ENCODE data around the gene NIPBL.
A peak's percentile ranks its signal among the peaks of the same experiment; 100 is the strongest.

Gene NIPBL

DNA sequence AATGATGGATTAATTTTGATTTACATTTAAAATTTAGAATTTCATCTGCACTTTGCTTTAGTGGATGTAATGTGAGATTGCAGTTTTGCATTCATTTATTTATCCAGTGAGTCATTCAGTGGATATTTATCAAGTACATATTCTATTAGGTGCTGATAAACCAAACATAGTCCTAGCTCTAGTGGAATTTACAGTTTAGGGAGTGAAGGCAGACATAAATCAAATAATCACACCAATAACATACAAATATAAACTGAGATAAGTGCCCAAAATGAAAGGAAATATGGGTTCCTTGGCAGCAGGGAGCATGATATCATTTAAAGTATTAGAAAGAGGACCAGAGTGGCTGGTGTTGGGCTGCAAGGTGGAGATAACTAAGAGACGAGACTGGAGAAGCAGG lies 14.7 kb upstream of the NIPBL start:
- Histone ChIP-seq H3K27me3 (ENCODE audit: control insufficient read depth, insufficient read depth, low read length) (no peaks in the 10 kb centered on the region), H3K9ac (ENCODE audit: low read length) (no peak overlapping the region), H3K4me1 (ENCODE audit: control insufficient read depth, insufficient read depth, low read length) (no peaks in the 10 kb centered on the region), H3K27ac (ENCODE audit: low read depth, low read length) (no peak overlapping the region), H3K36me3 (ENCODE audit: control insufficient read depth, insufficient read depth, low read length) (no peaks in the 10 kb centered on the region), H3K4me3 (ENCODE audit: low read length) (no peak overlapping the region)

DNA sequence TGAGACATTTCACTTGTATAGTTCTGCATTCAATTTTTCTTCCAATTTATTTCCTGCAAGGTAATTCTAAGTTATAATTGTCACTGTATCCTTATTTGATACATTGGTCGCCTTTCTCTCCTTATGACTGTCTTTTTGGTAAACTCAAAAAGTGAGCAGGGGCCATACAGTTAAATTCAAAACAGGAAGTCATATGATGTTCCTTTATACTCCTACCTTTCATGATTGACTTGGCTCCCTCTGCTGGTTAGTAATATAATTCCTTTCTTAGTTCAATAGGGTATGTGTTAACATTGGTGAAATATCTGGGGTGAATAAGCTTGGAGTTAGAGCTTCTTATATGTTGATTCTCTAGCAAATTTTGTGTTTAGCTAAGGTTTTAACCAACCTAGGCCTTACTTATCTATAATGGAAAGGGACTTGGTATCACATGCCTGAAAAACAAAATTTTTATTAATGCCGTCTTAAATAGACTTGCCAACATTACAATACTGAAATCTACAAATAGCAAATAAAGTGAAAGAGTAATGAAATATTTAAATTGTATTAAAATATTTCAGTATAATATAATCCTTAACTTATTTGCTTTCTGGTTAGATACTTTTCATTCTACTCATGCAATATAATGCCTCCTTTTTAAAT lies 6.0 kb upstream of the NIPBL start:
- Histone ChIP-seq H3K4me3 (ENCODE audit: low read length) (no peak overlapping the region), H3K27ac (ENCODE audit: low read depth, low read length) (no peak overlapping the region), H3K36me3 (ENCODE audit: control insufficient read depth, insufficient read depth, low read length) (no peaks in the 10 kb centered on the region), H3K4me1 (ENCODE audit: control insufficient read depth, insufficient read depth, low read length) (peaks cover 5% of the 10 kb centered on the region), H3K27me3 (ENCODE audit: control insufficient read depth, insufficient read depth, low read length) (no peaks in the 10 kb centered on the region), H3K9ac (ENCODE audit: low read length) (no peak overlapping the region)

DNA sequence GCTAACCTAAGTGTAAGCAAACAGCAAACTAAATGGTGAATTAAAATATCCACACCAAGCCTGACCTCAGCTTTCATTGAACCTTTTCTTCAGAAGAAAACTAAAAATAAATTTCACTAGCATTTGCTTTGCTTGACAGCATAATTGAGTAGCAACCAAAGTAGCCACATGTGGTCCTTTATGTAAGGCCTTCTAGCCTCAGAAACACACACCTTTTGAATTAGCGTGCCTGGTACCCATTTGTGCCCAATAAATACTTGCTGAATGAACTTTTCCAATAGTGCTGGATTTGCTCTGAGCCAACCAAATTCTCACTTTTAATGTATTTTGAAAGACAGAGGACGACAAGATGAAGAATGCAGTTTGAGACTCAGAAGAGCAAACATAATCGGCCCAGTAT lies 2.1 kb upstream of the NIPBL start:
- Histone ChIP-seq H3K36me3 (ENCODE audit: control insufficient read depth, insufficient read depth, low read length) (no peaks in the 10 kb centered on the region), H3K27me3 (ENCODE audit: control insufficient read depth, insufficient read depth, low read length) (no peaks in the 10 kb centered on the region), H3K4me1 (ENCODE audit: control insufficient read depth, insufficient read depth, low read length) (peaks cover 9% of the 10 kb centered on the region), H3K27ac (ENCODE audit: low read depth, low read length) (no peak overlapping the region), H3K4me3 (ENCODE audit: low read length) (peak overlapping the region; percentile 83), H3K9ac (ENCODE audit: low read length) (no peak overlapping the region)

DNA sequence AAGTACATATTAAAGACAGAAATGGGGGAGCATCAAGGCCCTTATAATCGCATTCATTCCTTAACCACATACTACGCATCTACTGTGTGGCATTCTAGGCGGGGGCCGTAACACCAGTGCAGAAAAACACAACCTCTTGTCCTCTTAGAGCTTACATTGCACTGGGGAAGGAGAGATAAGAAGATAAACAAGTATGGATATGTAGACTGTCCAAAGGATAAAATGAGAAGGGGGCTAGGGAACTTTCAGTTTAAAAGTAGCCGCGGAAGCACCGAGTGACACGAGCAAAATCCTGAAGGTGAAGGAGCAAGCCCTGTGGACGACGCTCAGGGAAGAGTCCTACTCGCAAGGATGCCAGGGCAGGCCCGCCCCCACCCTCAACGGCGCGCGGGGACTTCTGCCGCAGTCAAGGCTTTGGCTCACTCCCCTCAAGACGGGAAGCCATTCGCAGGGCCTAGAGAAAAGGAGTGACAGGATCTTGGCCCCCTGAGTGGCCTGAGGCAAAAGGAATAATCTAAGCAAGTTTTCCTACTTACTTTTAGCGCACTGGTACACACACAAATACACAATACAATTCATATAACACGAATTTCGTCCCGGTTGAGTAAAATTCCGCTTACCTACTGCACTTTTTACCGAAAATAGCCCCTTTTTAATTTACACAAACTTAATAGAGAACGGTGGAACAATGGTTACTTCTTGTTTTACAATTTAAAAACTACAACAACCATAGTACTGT lies 1.3 kb upstream of the NIPBL start:
- Histone ChIP-seq H3K4me3 (ENCODE audit: low read length) (peak overlapping the region; percentile 83), H3K4me1 (ENCODE audit: control insufficient read depth, insufficient read depth, low read length) (peaks cover 13% of the 10 kb centered on the region), H3K36me3 (ENCODE audit: control insufficient read depth, insufficient read depth, low read length) (no peaks in the 10 kb centered on the region), H3K27me3 (ENCODE audit: control insufficient read depth, insufficient read depth, low read length) (no peaks in the 10 kb centered on the region), H3K9ac (ENCODE audit: low read length) (peak overlapping the region; percentile 70), H3K27ac (ENCODE audit: low read depth, low read length) (peak overlapping the region; percentile 24)

DNA sequence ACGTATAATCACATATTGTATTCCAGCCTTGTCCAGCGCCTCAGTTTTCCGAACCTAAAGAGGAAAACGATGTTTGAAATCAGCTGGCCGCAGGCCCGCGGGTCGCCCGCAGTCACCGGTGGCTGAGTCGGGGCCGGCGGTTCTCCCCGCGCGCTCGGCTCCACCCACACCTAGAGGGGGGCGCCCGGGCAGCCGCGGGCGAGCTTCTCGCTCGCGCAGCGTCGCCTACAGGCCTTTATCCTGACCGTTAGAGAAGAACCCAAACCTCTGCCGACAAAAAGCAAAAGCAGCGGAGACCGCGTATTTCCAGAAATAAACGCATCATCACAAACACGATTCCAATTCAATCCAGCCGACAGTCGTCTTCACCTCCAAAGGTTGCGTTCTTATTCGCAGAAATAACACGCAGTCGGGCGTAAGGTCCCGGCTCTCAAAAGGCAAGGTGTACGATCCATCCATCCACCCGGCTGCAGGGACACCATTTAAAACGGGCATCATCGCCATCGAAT lies 725 bp upstream of the NIPBL start:
- Histone ChIP-seq H3K9ac (ENCODE audit: low read length) (peak overlapping the region; percentile 81), H3K36me3 (ENCODE audit: control insufficient read depth, insufficient read depth, low read length) (no peaks in the 10 kb centered on the region), H3K4me3 (ENCODE audit: low read length) (peak overlapping the region; percentile 83), H3K4me1 (ENCODE audit: control insufficient read depth, insufficient read depth, low read length) (peaks cover 19% of the 10 kb centered on the region), H3K27ac (ENCODE audit: low read depth, low read length) (peak overlapping the region; percentile 89), H3K27me3 (ENCODE audit: control insufficient read depth, insufficient read depth, low read length) (no peaks in the 10 kb centered on the region)

DNA sequence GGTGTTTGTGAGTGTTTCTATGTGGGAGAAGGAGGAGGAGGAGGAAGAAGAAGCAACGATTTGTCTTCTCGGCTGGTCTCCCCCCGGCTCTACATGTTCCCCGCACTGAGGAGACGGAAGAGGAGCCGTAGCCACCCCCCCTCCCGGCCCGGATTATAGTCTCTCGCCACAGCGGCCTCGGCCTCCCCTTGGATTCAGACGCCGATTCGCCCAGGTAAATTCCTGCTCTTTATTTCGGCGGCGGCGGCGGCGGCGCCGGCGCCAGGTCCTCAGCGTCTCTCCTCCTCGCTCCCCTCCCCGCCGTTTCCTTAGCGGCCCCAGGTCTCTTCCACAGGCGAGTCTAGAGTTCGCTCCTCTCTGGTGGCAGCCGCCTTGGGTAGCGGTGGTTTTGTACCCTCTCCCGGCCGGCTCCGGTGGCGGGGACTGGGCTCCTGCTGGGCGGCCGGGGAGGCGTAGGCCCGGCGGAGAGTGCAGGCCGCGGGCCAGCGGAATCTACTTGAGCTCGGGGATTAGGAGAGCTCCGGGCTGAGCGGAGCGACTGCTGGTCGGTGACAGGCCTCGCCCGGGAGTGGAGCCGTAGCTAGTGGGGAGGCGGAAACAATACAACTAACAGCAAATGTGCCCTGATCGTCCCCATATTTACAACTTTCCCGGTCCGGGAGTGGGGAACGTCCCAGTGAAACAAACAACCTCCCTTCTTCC lies 547 bp downstream of the NIPBL start:
- Histone ChIP-seq H3K36me3 (ENCODE audit: control insufficient read depth, insufficient read depth, low read length) (no peaks in the 10 kb centered on the region), H3K27me3 (ENCODE audit: control insufficient read depth, insufficient read depth, low read length) (no peaks in the 10 kb centered on the region), H3K4me3 (ENCODE audit: low read length) (peak overlapping the region; percentile 83), H3K27ac (ENCODE audit: low read depth, low read length) (peak overlapping the region; percentile 97), H3K4me1 (ENCODE audit: control insufficient read depth, insufficient read depth, low read length) (peaks cover 18% of the 10 kb centered on the region), H3K9ac (ENCODE audit: low read length) (peak overlapping the region; percentile 94)

DNA sequence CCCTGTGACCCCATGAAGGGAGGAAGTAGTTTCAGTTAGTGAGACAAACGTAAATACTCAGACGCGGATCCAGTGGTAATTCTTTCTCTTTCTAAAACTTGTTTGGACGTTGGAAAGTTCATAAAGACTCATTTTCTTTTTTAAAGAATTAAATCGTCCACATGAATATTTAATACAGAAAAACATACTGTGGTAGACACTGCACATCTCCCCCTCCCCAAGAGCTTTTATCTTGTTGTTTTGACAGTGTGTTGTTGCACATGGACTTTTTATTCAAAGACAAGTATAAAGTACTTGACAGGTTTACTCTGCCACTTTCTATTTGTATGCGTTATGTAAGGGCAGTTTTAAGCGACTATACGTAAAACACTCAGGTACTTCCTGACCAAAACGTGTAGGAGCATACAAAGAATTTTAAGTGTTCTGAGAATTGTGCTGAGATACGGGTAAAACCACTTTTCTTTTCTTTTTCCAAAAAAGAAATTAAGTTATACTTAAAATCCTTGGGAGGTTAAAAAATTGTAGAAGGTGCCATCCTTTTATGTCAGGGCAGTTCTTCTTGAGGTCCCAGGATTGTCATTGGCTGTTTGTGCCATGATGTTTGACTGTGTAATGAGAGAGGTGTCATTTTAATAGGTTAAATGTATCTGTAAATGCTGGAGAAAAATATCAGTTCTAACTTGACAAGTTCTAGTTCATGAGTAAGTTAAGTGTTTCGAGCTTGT lies 1.3 kb downstream of the NIPBL start:
- Histone ChIP-seq H3K36me3 (ENCODE audit: control insufficient read depth, insufficient read depth, low read length) (no peaks in the 10 kb centered on the region), H3K4me1 (ENCODE audit: control insufficient read depth, insufficient read depth, low read length) (peaks cover 19% of the 10 kb centered on the region), H3K9ac (ENCODE audit: low read length) (peak overlapping the region; percentile 94), H3K27ac (ENCODE audit: low read depth, low read length) (peak overlapping the region; percentile 97), H3K4me3 (ENCODE audit: low read length) (peak overlapping the region; percentile 83), H3K27me3 (ENCODE audit: control insufficient read depth, insufficient read depth, low read length) (no peaks in the 10 kb centered on the region)

DNA sequence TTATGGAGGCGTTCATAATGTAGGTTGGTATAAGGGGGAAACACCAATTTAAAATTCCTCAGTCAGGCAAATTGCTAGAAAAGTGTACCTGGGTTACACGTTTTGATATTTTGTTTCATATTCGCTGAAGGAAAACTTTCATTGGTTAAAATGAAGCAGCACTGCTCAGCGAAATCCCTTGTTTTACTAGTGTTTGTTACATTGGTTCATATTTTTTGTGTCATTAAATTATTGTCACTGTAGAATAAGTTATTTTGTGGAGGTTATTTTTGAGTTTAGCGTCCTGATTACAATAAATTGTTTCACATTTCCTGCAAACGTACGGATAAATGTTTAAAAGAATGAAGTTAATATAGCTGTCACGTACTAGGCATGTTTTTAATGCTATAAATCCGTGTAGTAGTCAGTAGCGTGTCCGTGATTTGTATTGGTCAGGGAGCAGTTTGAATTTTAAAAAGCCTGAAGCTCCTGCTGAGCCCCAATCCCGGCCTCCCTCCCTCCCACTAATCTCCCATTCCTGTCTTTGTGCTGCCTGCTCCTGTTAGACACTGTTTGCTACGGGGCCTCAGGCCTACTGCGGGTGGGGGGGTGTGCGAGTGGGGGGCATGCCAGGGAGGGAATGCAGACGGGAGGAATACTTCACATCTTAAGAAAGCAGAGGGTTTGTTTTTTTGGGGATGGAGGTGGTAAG lies 2.0 kb downstream of the NIPBL start:
- Histone ChIP-seq H3K4me3 (ENCODE audit: low read length) (peak overlapping the region; percentile 83), H3K27ac (ENCODE audit: low read depth, low read length) (peak overlapping the region; percentile 97), H3K4me1 (ENCODE audit: control insufficient read depth, insufficient read depth, low read length) (peaks cover 20% of the 10 kb centered on the region), H3K36me3 (ENCODE audit: control insufficient read depth, insufficient read depth, low read length) (no peaks in the 10 kb centered on the region), H3K9ac (ENCODE audit: low read length) (peak overlapping the region; percentile 27), H3K27me3 (ENCODE audit: control insufficient read depth, insufficient read depth, low read length) (no peaks in the 10 kb centered on the region)

DNA sequence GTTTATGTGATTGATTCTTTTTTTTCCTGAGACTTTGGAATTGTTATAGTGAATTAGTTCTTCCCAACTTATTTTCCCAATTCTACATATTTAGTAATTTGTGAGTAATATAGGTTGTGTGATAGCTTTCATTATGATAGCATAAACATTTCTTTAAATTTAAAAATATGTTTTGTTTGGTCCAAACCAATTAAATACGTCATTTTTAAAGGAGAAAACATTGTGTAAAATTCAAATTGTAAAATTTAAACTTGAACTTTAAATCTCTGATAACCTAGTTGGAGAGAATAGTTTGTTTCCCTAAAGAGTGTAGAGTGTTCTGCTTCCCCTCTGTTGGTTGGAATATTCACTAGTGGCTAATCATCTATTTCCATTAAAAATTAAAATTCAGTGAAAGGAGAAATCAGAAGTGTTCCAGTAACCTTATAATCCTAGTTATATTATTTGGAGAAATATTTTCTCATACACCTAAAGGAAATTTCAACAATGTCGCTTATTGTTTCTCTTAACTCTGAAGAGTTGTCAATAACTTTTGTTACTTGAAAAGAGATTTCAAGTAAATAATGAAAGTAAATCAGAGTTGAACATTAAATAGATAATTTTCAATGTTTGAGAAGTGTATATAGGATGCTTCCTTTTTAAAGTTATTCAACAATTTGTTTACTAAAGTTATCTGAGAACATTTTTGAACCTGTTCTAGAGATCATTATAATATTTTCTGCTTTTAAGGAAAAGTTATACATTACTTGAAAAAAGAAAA lies 2.9 kb downstream of the NIPBL start:
- peaks cover 22% of the 10 kb centered on the region for H3K4me1 ChIP-seq (ENCODE audit: control insufficient read depth, insufficient read depth, low read length)
- H3K27ac ChIP-seq (ENCODE audit: low read depth, low read length): no peak overlapping the region
- no peaks in the 10 kb centered on the region for H3K36me3 ChIP-seq (ENCODE audit: control insufficient read depth, insufficient read depth, low read length)
- no peaks in the 10 kb centered on the region for H3K27me3 ChIP-seq (ENCODE audit: control insufficient read depth, insufficient read depth, low read length)
- H3K4me3 ChIP-seq (ENCODE audit: low read length): peak overlapping the region; percentile 20
- H3K9ac ChIP-seq (ENCODE audit: low read length): no peak overlapping the region

DNA sequence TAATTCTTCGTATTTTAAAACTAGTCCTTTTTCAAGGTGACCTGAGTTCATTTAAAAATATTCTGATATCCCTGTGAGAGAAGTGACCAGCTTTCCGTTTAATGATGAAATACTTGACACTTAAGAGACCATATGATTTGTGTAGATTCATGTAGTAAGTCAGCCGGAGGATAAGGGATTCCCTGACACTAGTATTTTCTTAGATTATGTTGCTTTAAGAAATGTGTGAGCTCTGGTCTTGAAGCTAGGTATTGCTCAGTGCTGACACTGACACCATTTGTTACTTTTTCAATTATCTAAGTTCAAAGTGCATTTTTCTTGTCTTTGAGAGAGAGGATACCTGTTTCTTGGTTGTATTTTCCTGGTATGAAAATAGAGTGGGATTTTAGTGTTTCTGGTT lies 4.2 kb downstream of the NIPBL start:
- H3K27me3 ChIP-seq (ENCODE audit: control insufficient read depth, insufficient read depth, low read length): no peaks in the 10 kb centered on the region
- no peak overlapping the region for H3K4me3 ChIP-seq (ENCODE audit: low read length)
- H3K36me3 ChIP-seq (ENCODE audit: control insufficient read depth, insufficient read depth, low read length): peaks cover 2% of the 10 kb centered on the region
- no peak overlapping the region for H3K27ac ChIP-seq (ENCODE audit: low read depth, low read length)
- peaks cover 19% of the 10 kb centered on the region for H3K4me1 ChIP-seq (ENCODE audit: control insufficient read depth, insufficient read depth, low read length)
- no peak overlapping the region for H3K9ac ChIP-seq (ENCODE audit: low read length)

DNA sequence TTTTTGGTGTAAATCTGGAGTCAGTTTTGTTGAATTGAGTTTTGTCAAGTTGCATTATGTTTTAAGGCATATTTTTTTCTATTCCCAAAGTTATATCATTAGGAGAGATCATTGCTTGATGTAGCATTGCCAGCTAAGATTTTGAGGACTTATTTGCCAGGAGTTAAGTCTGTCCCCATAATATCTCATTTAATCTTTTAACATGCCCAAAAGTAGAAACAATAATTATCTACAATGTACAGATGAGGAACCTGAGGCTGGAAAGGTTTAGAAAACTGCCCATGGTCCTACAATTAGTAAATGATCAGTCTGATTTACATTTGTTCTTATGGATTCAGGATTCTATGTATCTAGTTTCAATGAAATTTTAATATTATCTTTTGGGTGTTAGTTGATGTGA lies 4.7 kb downstream of the NIPBL start:
- H3K27me3 ChIP-seq (ENCODE audit: control insufficient read depth, insufficient read depth, low read length): no peaks in the 10 kb centered on the region
- no peak overlapping the region for H3K27ac ChIP-seq (ENCODE audit: low read depth, low read length)
- no peak overlapping the region for H3K4me3 ChIP-seq (ENCODE audit: low read length)
- peaks cover 2% of the 10 kb centered on the region for H3K36me3 ChIP-seq (ENCODE audit: control insufficient read depth, insufficient read depth, low read length)
- H3K4me1 ChIP-seq (ENCODE audit: control insufficient read depth, insufficient read depth, low read length): peaks cover 19% of the 10 kb centered on the region
- H3K9ac ChIP-seq (ENCODE audit: low read length): no peak overlapping the region
